Measurements from ENCODE around the gene FANCI.

FANCI gene

GRCh38 chr15:89333959-89334509 is 90.3 kb downstream of the FANCI start:
- DNase-seq: no peak

GRCh38 chr15:89334510-89335297 is 90.9 kb downstream of the FANCI start, which contains the start of gene POLG:
Gene POLG (minus strand): TSS chr15:89334824. CDS start chr15:89333754, 1,070 bp downstream.
- DNase-seq: peak; percentile 99 to 100 (median 100)

GRCh38 chr15:89335298-89336041 is 91.7 kb downstream of the FANCI start:
- peak in 2 of 3 experiments; percentile 67 to 94 for DNase-seq

- DNase-seq: no peak
Measured at GRCh38 chr15:89338036-89338435, 94.3 kb downstream of the FANCI start.

GRCh38 chr15:89340573-89340972 is 96.8 kb downstream of the FANCI start:
- DNase-seq: no peak

GRCh38 chr15:89341316-89342005 is 97.7 kb downstream of the FANCI start:
- DNase-seq: peak in 2 of 3 experiments; percentile 13 to 40

GRCh38 chr15:89342840-89343239 is 99.1 kb downstream of the FANCI start:
- DNase-seq: no peak

GRCh38 chr15:89345248-89345647 is 101.5 kb downstream of the FANCI start:
- no peak for DNase-seq

- no peak for DNase-seq
Measured at GRCh38 chr15:89346516-89347231, 102.9 kb downstream of the FANCI start.

- DNase-seq: no peak
Measured at GRCh38 chr15:89349206-89349558, 105.4 kb downstream of the FANCI start.

GRCh38 chr15:89352476-89352875 is 108.7 kb downstream of the FANCI start:
- no peak for DNase-seq

GRCh38 chr15:89353991-89354390 is 110.2 kb downstream of the FANCI start:
- no peak for DNase-seq

- peak; percentile 14 to 70 (median 45) for DNase-seq
Measured at GRCh38 chr15:89356634-89357298, 113.0 kb downstream of the FANCI start.

GRCh38 chr15:89358435-89358754 is 114.6 kb downstream of the FANCI start:
- no peak for DNase-seq

- peak; percentile 84 to 96 (median 95) for DNase-seq
Measured at GRCh38 chr15:89358755-89359439, 115.1 kb downstream of the FANCI start.

GRCh38 chr15:89359471-89360293 is 115.9 kb downstream of the FANCI start:
- DNase-seq: no peak

- no peak for DNase-seq
Measured at GRCh38 chr15:89360294-89360971, 116.7 kb downstream of the FANCI start.

- DNase-seq: peak; percentile 40 to 85 (median 79)
Measured at GRCh38 chr15:89361451-89362202, 117.8 kb downstream of the FANCI start.
